HepG2 (cell line): Measurements from ENCODE around the gene DNAJC12. TPM values are rescaled to one million over a fixed set of nuclear protein-coding genes. Genes with fewer than 3 reads are reported as not detected.
"Not testable (repeated sequence)": the region's sequence is repeated elsewhere in the genome, so short reads cannot be mapped to it uniquely, and the experiment has no call there.

ENCODE experiments used
- ATAC-seq: fragments of 200-7000 bp; cut with Tn5 transposase; 3 replicates; pipeline ENCODE4 v1.9.1; 2020; ENCODE audit warnings: mild to moderate bottlenecking, moderate library complexity
- BruUV-seq: library from RNA; stranded (reverse); fragments of 400-500 nt; replicated peaks from 2 replicates; lab custom pipeline; 2021; lab: Mats Ljungman, UMichigan
- CTCF ChIA-PET: fragments of 300-600 bp; formaldehyde crosslinking; extraction: SDS; loops from one replicate; lab custom pipeline; 2021; ENCODE audit warnings: low total read pairs, inconsistent platforms, low intra/inter-chr PET ratio; lab: Yijun Ruan, JAX
- POLR2A ChIA-PET: fragments of 350-600 bp; sonication (Branson Sonifier 250); formaldehyde crosslinking; loops from one replicate; lab custom pipeline; 2020; ENCODE audit warnings: antibody characterized with exemption, inconsistent platforms; lab: Yijun Ruan, JAX
- DNase-seq: peaks from one replicate; pipeline ENCODE4 v3.0.0-alpha.2; 2015; ENCODE audit warnings: low spot score
- FAIRE-seq: peaks from 3 replicates; lab custom pipeline; 2011; peaks lifted over from hg19 to GRCh38; lab: Jason Lieb, UNC
- H2AFZ ChIP-seq: one replicate; pipeline ENCODE4 v1.6.1; 2011; ENCODE audit warnings: low read length, inconsistent platforms
- H3K27ac ChIP-seq: fragments of 300-600 bp; 3 replicates; pipeline ENCODE4 v1.8.0; 2011; ENCODE audit warnings: mixed run types, mild to moderate bottlenecking, mixed read lengths, low read length, inconsistent platforms; ENCODE audit not compliant: insufficient read depth; ENCODE audit errors: extremely low read length
- H3K27me3 ChIP-seq, 2 experiments: fragments of 200-600 bp in 1 of 2; 2 replicates in 1 of 2; 3 replicates in 1 of 2; pipeline versions ENCODE4 v1.6.0 to v1.8.0; 2011; ENCODE audit warnings: low read length in 2 of 2, mild to moderate bottlenecking in 2 of 2, moderate library complexity in 2 of 2, inconsistent platforms in 1 of 2; ENCODE audit not compliant: insufficient read depth in 2 of 2, control insufficient read depth in 1 of 2
- H3K36me3 ChIP-seq, 2 experiments: fragments of 200-600 bp in 1 of 2; replicated peaks in 1 of 2; 2 replicates in 1 of 2; 3 replicates in 1 of 2; pipeline versions ENCODE4 v1.5.1 to v1.8.0; 2011; ENCODE audit warnings: low read length in 2 of 2, inconsistent platforms in 1 of 2; ENCODE audit not compliant: insufficient read depth in 2 of 2, control insufficient read depth in 1 of 2
- H3K4me1 ChIP-seq: 2 replicates; pipeline ENCODE4 v1.5.1; 2012; ENCODE audit warnings: low read length, inconsistent platforms; ENCODE audit not compliant: insufficient read depth
- H3K4me2 ChIP-seq: 2 replicates; pipeline ENCODE4 v1.6.0; 2011; ENCODE audit warnings: low read depth, low read length, inconsistent platforms
- H3K4me3 ChIP-seq, 3 experiments: fragments of 200-600 bp in 1 of 3; sonication (generic), shearing (Covaris generic) in 1 of 3; replicated peaks in 1 of 3; 2 replicates each; pipeline ENCODE4 v1.5.1; 2011 to 2016; ENCODE audit warnings: low read length in 3 of 3, inconsistent platforms in 2 of 3, low read depth in 2 of 3, mild to moderate bottlenecking in 2 of 3, control low read depth in 1 of 3, mixed read lengths in 1 of 3; ENCODE audit not compliant: insufficient read depth in 1 of 3
- H3K79me2 ChIP-seq: one replicate; pipeline ENCODE4 v1.6.1; 2011; ENCODE audit warnings: low read length, inconsistent platforms; ENCODE audit not compliant: insufficient read depth
- H3K9ac ChIP-seq: 2 replicates; pipeline ENCODE4 v1.6.0; 2011; ENCODE audit warnings: mild to moderate bottlenecking, low read depth, low read length, inconsistent platforms; ENCODE audit not compliant: insufficient read depth
- H3K9me3 ChIP-seq: 2 replicates; pipeline ENCODE4 v1.5.1; 2012; ENCODE audit warnings: mild to moderate bottlenecking, low read length
- H4K20me1 ChIP-seq: 2 replicates; pipeline ENCODE4 v1.6.0; 2011; ENCODE audit warnings: inconsistent platforms, mild to moderate bottlenecking, low read length, moderate library complexity; ENCODE audit not compliant: insufficient read depth
- E2F1 ChIP-seq: sonication (generic); formaldehyde crosslinking; IDR thresholded peaks from 2 replicates; pipeline ENCODE4 v1.5.0; 2020; ENCODE audit warnings: missing genetic modification reagents
- LBX2 ChIP-seq: sonication (generic); formaldehyde crosslinking; IDR thresholded peaks from 2 replicates; pipeline ENCODE4 v1.5.0; 2020; ENCODE audit warnings: missing genetic modification reagents, mild to moderate bottlenecking, borderline replicate concordance
- SMC3 ChIP-seq: IDR thresholded peaks from 2 replicates; pipeline ENCODE4 v1.6.1; 2011; ENCODE audit warnings: low read length, improper control_type of control experiment
- STAG1 ChIP-seq: sonication (generic); formaldehyde crosslinking; IDR thresholded peaks from 2 replicates; pipeline ENCODE4 v1.4.0; 2020; ENCODE audit warnings: missing genetic modification reagents
- ZNF121 ChIP-seq: sonication (generic); formaldehyde crosslinking; IDR thresholded peaks from 2 replicates; pipeline ENCODE4 v1.5.0; 2020; ENCODE audit warnings: mild to moderate bottlenecking, missing genetic modification reagents
- ZNF251 ChIP-seq: sonication (generic); formaldehyde crosslinking; IDR thresholded peaks from 2 replicates; pipeline ENCODE4 v1.9.0; 2021; ENCODE audit warnings: mild to moderate bottlenecking, missing genetic modification reagents
- ZNF343 ChIP-seq: sonication (generic); formaldehyde crosslinking; IDR thresholded peaks from 2 replicates; pipeline ENCODE4 v1.4.0; 2020; ENCODE audit warnings: mild to moderate bottlenecking, missing genetic modification reagents
- ZNF567 ChIP-seq: sonication (generic); formaldehyde crosslinking; IDR thresholded peaks from 2 replicates; pipeline ENCODE4 v1.8.1; 2023; ENCODE audit warnings: mild to moderate bottlenecking, missing genetic modification reagents, borderline replicate concordance
- ZNF746 ChIP-seq: sonication (generic); formaldehyde crosslinking; IDR thresholded peaks from 2 replicates; pipeline ENCODE4 v1.8.0; 2022; ENCODE audit warnings: mild to moderate bottlenecking, missing genetic modification reagents
- WGBS: methylation state at CpG from one replicate; pipeline ENCODE4 v1.1.6; 2017; ENCODE audit warnings: low lambda C conversion rate; 5-methylcytosine and 5-hydroxymethylcytosine counted together
- in situ Hi-C: cut with HindIII; loops from 2 replicates; pipeline ENCODE4 v1.10.0; 2017; ENCODE audit warnings: low pct_unique_long_range_greater_than_20kb; ENCODE audit not compliant: extremely low pct_ligation_motif_present
- intact Hi-C: fragments of 100-400 bp; cut with micrococcal nuclease; formaldehyde crosslinking; loops from one replicate; pipeline ENCODE4 v1.10.0; 2022; ENCODE audit not compliant: unreplicated experiment
- polyA plus RNA-seq, 8 experiments: library from polyadenylated mRNA; depleted of rRNA in 3 of 8; stranded (reverse) in 7 of 8; unstranded in 1 of 8; fragments of >200 nt; fragmentation: Illumina TruSeq in 4 of 8; extraction: Trizol in 4 of 8; gene quantifications; 2 replicates each; pipeline versions ENCODE4 v1.2.1 to v1.2.3, GENCODE V29; 2011 to 2016; ENCODE audit warnings: low read depth in 4 of 8, missing spikeins in 1 of 8, mixed read lengths in 1 of 8; ENCODE audit not compliant: insufficient read depth in 1 of 8
- total RNA-seq, 5 experiments: library from RNA; depleted of rRNA; stranded (reverse); fragments of >200 nt; fragmentation: Illumina TruSeq; extraction: Trizol; gene quantifications; 2 replicates each; pipeline ENCODE4 v1.2.3, GENCODE V29; 2016; ENCODE audit warnings: low read depth in 1 of 5

DNAJC12 gene
- total and polyA plus RNA-seq, 2 of the 13 experiments (the other 11 are each of a cell fraction or from before 2014, with no cell fraction given) = 11.6 to 43.9 TPM

- CTCF ChIA-PET = interaction anchor here (1.2 to 4.8 kb wide), 3 partner anchors 8 to 114 kb away, joined by 3 to 58 read pairs (median 18); no protein-coding TSS in a partner anchor
- H2AFZ ChIP-seq, H3K27ac ChIP-seq, H3K27me3 ChIP-seq, H3K9ac ChIP-seq, H3K9me3 ChIP-seq, H3K36me3 ChIP-seq, BruUV-seq, POLR2A ChIA-PET, DNase-seq, FAIRE-seq, H4K20me1 ChIP-seq, H3K4me3 ChIP-seq, ATAC-seq, H3K4me2 ChIP-seq, H3K79me2 ChIP-seq: not testable (repeated sequence)
- TF ChIP-seq ZNF121 (CRISPR knock-in tag) = peak; percentile 56; the same call in 1 of the 2 replicates
- intact Hi-C loops = loop anchor here (1.0 to 5.0 kb wide), 4 partner anchors 83 to 522 kb away; no protein-coding TSS in a partner anchor
- 15% methylated on average over 5 of the region's 5 CpGs for WGBS
- in situ Hi-C loops = loop anchor here (5.0 kb wide), 1 partner anchor 83 kb away; the partner anchor contains the start of gene CTNNA3
- peaks cover 17% of the 10 kb centered on the region for H3K4me1 ChIP-seq
Observed at GRCh38 chr10:67780204-67780621, 57.8 kb downstream of the DNAJC12 start.

GRCh38 chr10:67779465-67780203 lies 58.4 kb downstream of the DNAJC12 start:
- intact Hi-C loops (loop anchor here (1.0 to 5.0 kb wide), 4 partner anchors 82 to 523 kb away; no protein-coding TSS in a partner anchor), in situ Hi-C loops (loop anchor here (5.0 kb wide), 1 partner anchor 82 kb away; the partner anchor contains the start of gene CTNNA3)
- Histone ChIP-seq H3K9me3 (no peaks in the 10 kb centered on the region), H3K4me2 (no peak overlapping the region), H3K9ac (no peak overlapping the region), H3K36me3 (no peaks in the 10 kb centered on the region), H2AFZ (no peak overlapping the region), H3K4me1 (peaks cover 17% of the 10 kb centered on the region), H3K27me3 (0 out of 5 replicates have a peak, but pooled peaks cover 0 to 6% of the 10 kb centered on the region in 2 experiments), H3K79me2 (no peaks in the 10 kb centered on the region), H4K20me1 (no peaks in the 10 kb centered on the region), H3K4me3 (no peak overlapping the region), H3K27ac (no peak overlapping the region)
- ATAC-seq = peak; percentile 87
- ChIA-PET CTCF (interaction anchor here (1.2 to 4.8 kb wide), 3 partner anchors 9 to 114 kb away, joined by 3 to 58 read pairs (median 18); no protein-coding TSS in a partner anchor), POLR2A (no interaction called here)
- WGBS = 2% methylated on average over 4 of the region's 4 CpGs
- peak; percentile 75 for FAIRE-seq
- DNase-seq = peak; percentile 73
- BruUV-seq = no TSS peak
- TF ChIP-seq ZNF343 (CRISPR knock-in tag) (no peak), LBX2 (CRISPR knock-in tag) (no peak), STAG1 (CRISPR knock-in tag) (peak; percentile 88), ZNF567 (CRISPR knock-in tag) (no peak), SMC3 (peak; percentile 77), ZNF746 (no peak), ZNF251 (CRISPR knock-in tag) (no peak), E2F1 (CRISPR knock-in tag) (no peak)
